Chondrocyte (in vitro differentiated cells): ENCODE results near the gene NMRK2. TPM values are rescaled to one million over a fixed set of nuclear protein-coding genes. Genes with fewer than 3 reads are reported as not detected.
A peak's percentile ranks its signal among the peaks of the same experiment; 100 is the strongest.

Experiments
- DNase-seq: peaks from one replicate; pipeline ENCODE4 v3.0.0; 2021; ENCODE audit warnings: mixed read lengths, low spot score
- H3K27ac Mint-ChIP-seq: one replicate; pipeline ENCODE4 v1.8.0; 2021; ENCODE audit warnings: mild to moderate bottlenecking, moderate library complexity, mixed read lengths; ENCODE audit not compliant: unreplicated experiment
- H3K27me3 Mint-ChIP-seq: 2 replicates; pipeline ENCODE4 v1.8.0; 2021; ENCODE audit warnings: low read depth, mixed read lengths
- H3K36me3 Mint-ChIP-seq: 2 replicates; pipeline ENCODE4 v1.8.0; 2021; ENCODE audit warnings: low read depth, mixed read lengths
- H3K4me1 Mint-ChIP-seq: 2 replicates; pipeline ENCODE4 v1.8.0; 2021; ENCODE audit warnings: low read depth, mild to moderate bottlenecking, mixed read lengths
- H3K4me3 Mint-ChIP-seq: one replicate; pipeline ENCODE4 v1.8.0; 2021; ENCODE audit warnings: mild to moderate bottlenecking, moderate library complexity, mixed read lengths; ENCODE audit not compliant: unreplicated experiment
- H3K9me3 Mint-ChIP-seq: 2 replicates; pipeline ENCODE4 v1.8.0; 2021; ENCODE audit warnings: low read depth, mixed read lengths
- CTCF ChIP-seq: fragments of 200-600 bp; sonication (generic); IDR thresholded peaks from 2 replicates; pipeline ENCODE4 v1.5.0; 2021; ENCODE audit warnings: antibody characterized with exemption, mild to moderate bottlenecking, moderate library complexity
- total RNA-seq: library from RNA; stranded (reverse); gene quantifications from 3 replicates; pipeline ENCODE4 v1.2.1, GENCODE V29; 2021

The NMRK2 gene
- total RNA-seq, 1 donor from 2014 or later: not detected

DNA sequence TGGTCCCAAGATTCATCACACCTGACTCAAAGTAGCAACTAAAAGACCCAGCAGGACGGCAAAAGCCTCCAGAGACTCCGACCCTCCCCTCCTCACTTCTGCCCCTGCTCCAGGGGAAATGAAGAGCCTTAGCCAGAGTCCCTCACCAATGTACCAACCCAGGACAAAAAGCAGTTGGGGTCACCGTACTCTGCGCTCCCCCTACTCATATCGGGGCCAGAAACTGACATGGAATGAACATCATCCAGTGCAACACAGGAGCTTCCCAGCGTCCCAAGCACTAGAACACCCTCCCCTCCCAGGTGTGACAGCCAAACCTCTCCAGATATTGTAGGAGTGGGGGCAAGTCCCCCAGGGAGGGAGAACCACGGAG is 50.7 kb downstream of the NMRK2 start:
- no peak for TF ChIP-seq CTCF
- Mint-ChIP-seq H3K4me3 (peak overlapping the region; percentile 93), H3K36me3 (peaks cover 44% of the 10 kb centered on the region), H3K27me3 (no peaks in the 10 kb centered on the region), H3K9me3 (no peaks in the 10 kb centered on the region), H3K27ac (peak overlapping the region; percentile 95), H3K4me1 (peaks cover 55% of the 10 kb centered on the region)
- no peak for DNase-seq

GRCh38 chr19:3983936-3984583 is 51.2 kb downstream of the NMRK2 start:
- no peak for DNase-seq
- peaks cover 55% of the 10 kb centered on the region for H3K4me1 Mint-ChIP-seq
- peaks cover 42% of the 10 kb centered on the region for H3K36me3 Mint-ChIP-seq
- H3K9me3 Mint-ChIP-seq: no peaks in the 10 kb centered on the region
- H3K4me3 Mint-ChIP-seq: peak overlapping the region; percentile 93
- H3K27me3 Mint-ChIP-seq: no peaks in the 10 kb centered on the region
- TF ChIP-seq CTCF: no peak
- H3K27ac Mint-ChIP-seq: peak overlapping the region; percentile 95

- no peak for TF ChIP-seq CTCF
- H3K36me3 Mint-ChIP-seq: peaks cover 37% of the 10 kb centered on the region
- peak overlapping the region; percentile 93 for H3K4me3 Mint-ChIP-seq
- no peak for DNase-seq
- no peaks in the 10 kb centered on the region for H3K9me3 Mint-ChIP-seq
- H3K27ac Mint-ChIP-seq: peak overlapping the region; percentile 95
- H3K4me1 Mint-ChIP-seq: peaks cover 55% of the 10 kb centered on the region
- H3K27me3 Mint-ChIP-seq: no peaks in the 10 kb centered on the region
Measured at GRCh38 chr19:3984584-3984907, 51.7 kb downstream of the NMRK2 start.

GRCh38 chr19:3984908-3985642 is 52.2 kb downstream of the NMRK2 start, which contains the start of gene EEF2:
Gene EEF2 (minus strand): TSS chr19:3985463. CDS start chr19:3985380, 83 bp downstream.
- Mint-ChIP-seq H3K27ac (peak within 1 kb of the TSS; percentile 95), H3K4me3 (peak within 1 kb of the TSS; percentile 93), H3K36me3 (peaks cover 35% of the 10 kb centered on the region), H3K9me3 (no peaks in the 10 kb centered on the region), H3K27me3 (no peaks in the 10 kb centered on the region), H3K4me1 (peaks cover 58% of the 10 kb centered on the region)
- DNase-seq: no peak
- TF ChIP-seq CTCF: no peak

GRCh38 chr19:3985643-3986259 is 52.9 kb downstream of the NMRK2 start:
- H3K36me3 Mint-ChIP-seq: peaks cover 33% of the 10 kb centered on the region
- H3K4me1 Mint-ChIP-seq: peaks cover 60% of the 10 kb centered on the region
- H3K27ac Mint-ChIP-seq: peak overlapping the region; percentile 95
- DNase-seq: no peak
- TF ChIP-seq CTCF: no peak
- H3K9me3 Mint-ChIP-seq: no peaks in the 10 kb centered on the region
- no peaks in the 10 kb centered on the region for H3K27me3 Mint-ChIP-seq
- H3K4me3 Mint-ChIP-seq: peak overlapping the region; percentile 93
